MM.1S (cell line): ENCODE results near the gene TMED6.

Experiments used
- DNase-seq: peaks from one replicate; pipeline ENCODE4 v3.0.0-alpha.2; 2015
- H2AFZ ChIP-seq: fragments of 300-600 bp; sonication (generic); 2 replicates; pipeline ENCODE4 v1.6.0; 2016; ENCODE audit warnings: antibody characterized with exemption, low read length
- H3F3A ChIP-seq: fragments of 300-600 bp; sonication (generic); 2 replicates; pipeline ENCODE4 v1.6.1; 2016; ENCODE audit warnings: mild to moderate bottlenecking, antibody characterized with exemption, low read length, moderate library complexity, mixed read lengths; ENCODE audit not compliant: insufficient read depth
- H3K27ac ChIP-seq: fragments of 300-600 bp; sonication (generic); 2 replicates; pipeline ENCODE4 v1.5.1; 2016; ENCODE audit warnings: mild to moderate bottlenecking, low read length
- H3K27me3 ChIP-seq: fragments of 300-600 bp; sonication (generic); replicated peaks from 2 replicates; pipeline ENCODE4 v1.6.0; 2016; ENCODE audit warnings: low read length; ENCODE audit not compliant: insufficient read depth
- H3K36me3 ChIP-seq: fragments of 300-600 bp; sonication (generic); replicated peaks from 2 replicates; pipeline ENCODE4 v1.6.1; 2016; ENCODE audit warnings: mild to moderate bottlenecking, low read length, mixed read lengths; ENCODE audit not compliant: insufficient read depth
- H3K4me1 ChIP-seq: fragments of 300-600 bp; sonication (generic); 2 replicates; pipeline ENCODE4 v1.6.1; 2016; ENCODE audit warnings: low read length, mixed read lengths
- H3K4me2 ChIP-seq: fragments of 300-600 bp; sonication (generic); 2 replicates; pipeline ENCODE4 v1.6.0; 2016; ENCODE audit warnings: low read depth, low read length
- H3K4me3 ChIP-seq: fragments of 300-600 bp; sonication (generic); 2 replicates; pipeline ENCODE4 v1.5.1; 2016; ENCODE audit warnings: low read length, mixed read lengths
- H3K79me2 ChIP-seq: fragments of 300-600 bp; sonication (generic); 2 replicates; pipeline ENCODE4 v1.6.1; 2016; ENCODE audit warnings: mixed run types, low read length, mixed read lengths
- H3K9ac ChIP-seq: fragments of 300-600 bp; sonication (generic); 2 replicates; pipeline ENCODE4 v1.6.1; 2016; ENCODE audit warnings: low read length, mixed read lengths
- H3K9me2 ChIP-seq: fragments of 300-600 bp; sonication (generic); replicated peaks from 2 replicates; pipeline ENCODE4 v1.6.1; 2016; ENCODE audit warnings: mild to moderate bottlenecking, low read length, mixed read lengths; ENCODE audit not compliant: insufficient read depth
- H3K9me3 ChIP-seq: fragments of 300-600 bp; sonication (generic); replicated peaks from 2 replicates; pipeline ENCODE4 v1.6.1; 2016; ENCODE audit warnings: mild to moderate bottlenecking, low read length, mixed read lengths; ENCODE audit not compliant: insufficient read depth
- H4K20me1 ChIP-seq: fragments of 300-600 bp; sonication (generic); 2 replicates; pipeline ENCODE4 v1.6.1; 2016; ENCODE audit warnings: mild to moderate bottlenecking, low read length, moderate library complexity, mixed read lengths; ENCODE audit not compliant: insufficient read depth
- EZH2 ChIP-seq: fragments of 300-600 bp; sonication (generic); optimal IDR thresholded peaks from 2 replicates; pipeline ENCODE3; 2017; ENCODE audit warnings: low read depth, mild to moderate bottlenecking, antibody characterized with exemption, low read length, mixed read lengths
- EZH2phosphoT487 ChIP-seq: fragments of 300-600 bp; sonication (generic); IDR thresholded peaks from 2 replicates; pipeline ENCODE4 v1.6.1; 2018; ENCODE audit warnings: antibody characterized with exemption, low read length
- TF ChIP-seq, protein P1 (sequence below): fragments of 300-600 bp; sonication (generic); IDR thresholded peaks from 2 replicates; pipeline ENCODE4 v1.5.1; 2016; ENCODE audit warnings: antibody characterized with exemption, low read length, mixed read lengths

The TMED6 gene

DNA sequence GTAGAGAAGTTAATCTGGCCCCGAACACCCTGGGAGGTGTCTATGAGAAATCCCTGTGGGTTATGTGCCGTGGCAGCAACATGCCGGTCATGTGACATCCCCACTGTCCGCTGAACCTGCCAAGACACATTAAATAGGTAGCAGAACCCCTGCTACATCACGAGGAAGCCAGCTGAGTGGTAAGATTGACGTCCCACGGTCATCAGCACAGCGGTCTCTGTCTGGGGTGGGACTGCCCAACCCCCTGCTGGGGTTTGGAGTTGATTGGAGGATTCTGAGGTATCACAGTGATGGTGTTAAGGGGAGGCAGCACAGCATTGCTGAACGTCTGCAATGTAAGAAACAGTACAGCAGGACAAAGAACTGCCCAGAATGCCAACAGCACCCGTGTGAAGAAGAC, 2.0 kb downstream of the TMED6 start:
- Histone ChIP-seq H3K27me3 (no peaks in the 10 kb centered on the region), H3K9me3 (no peaks in the 10 kb centered on the region), H3K4me3 (no peak overlapping the region), H3K9me2 (no peaks in the 10 kb centered on the region), H2AFZ (no peak overlapping the region), H3K36me3 (no peaks in the 10 kb centered on the region), H3K9ac (no peak overlapping the region), H3K4me2 (no peak overlapping the region), H3K27ac (no peak overlapping the region), H3F3A (0 out of 2 replicates have a peak, but pooled peaks cover 5% of the 10 kb centered on the region), H4K20me1 (no peaks in the 10 kb centered on the region), H3K79me2 (no peaks in the 10 kb centered on the region), H3K4me1 (no peaks in the 10 kb centered on the region)
- TF ChIP-seq EZH2phosphoT487 (no peak), EZH2 (no peak)
- TF ChIP-seq, protein P1, sequence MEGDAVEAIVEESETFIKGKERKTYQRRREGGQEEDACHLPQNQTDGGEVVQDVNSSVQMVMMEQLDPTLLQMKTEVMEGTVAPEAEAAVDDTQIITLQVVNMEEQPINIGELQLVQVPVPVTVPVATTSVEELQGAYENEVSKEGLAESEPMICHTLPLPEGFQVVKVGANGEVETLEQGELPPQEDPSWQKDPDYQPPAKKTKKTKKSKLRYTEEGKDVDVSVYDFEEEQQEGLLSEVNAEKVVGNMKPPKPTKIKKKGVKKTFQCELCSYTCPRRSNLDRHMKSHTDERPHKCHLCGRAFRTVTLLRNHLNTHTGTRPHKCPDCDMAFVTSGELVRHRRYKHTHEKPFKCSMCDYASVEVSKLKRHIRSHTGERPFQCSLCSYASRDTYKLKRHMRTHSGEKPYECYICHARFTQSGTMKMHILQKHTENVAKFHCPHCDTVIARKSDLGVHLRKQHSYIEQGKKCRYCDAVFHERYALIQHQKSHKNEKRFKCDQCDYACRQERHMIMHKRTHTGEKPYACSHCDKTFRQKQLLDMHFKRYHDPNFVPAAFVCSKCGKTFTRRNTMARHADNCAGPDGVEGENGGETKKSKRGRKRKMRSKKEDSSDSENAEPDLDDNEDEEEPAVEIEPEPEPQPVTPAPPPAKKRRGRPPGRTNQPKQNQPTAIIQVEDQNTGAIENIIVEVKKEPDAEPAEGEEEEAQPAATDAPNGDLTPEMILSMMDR = no peak
- no peak for DNase-seq

DNA sequence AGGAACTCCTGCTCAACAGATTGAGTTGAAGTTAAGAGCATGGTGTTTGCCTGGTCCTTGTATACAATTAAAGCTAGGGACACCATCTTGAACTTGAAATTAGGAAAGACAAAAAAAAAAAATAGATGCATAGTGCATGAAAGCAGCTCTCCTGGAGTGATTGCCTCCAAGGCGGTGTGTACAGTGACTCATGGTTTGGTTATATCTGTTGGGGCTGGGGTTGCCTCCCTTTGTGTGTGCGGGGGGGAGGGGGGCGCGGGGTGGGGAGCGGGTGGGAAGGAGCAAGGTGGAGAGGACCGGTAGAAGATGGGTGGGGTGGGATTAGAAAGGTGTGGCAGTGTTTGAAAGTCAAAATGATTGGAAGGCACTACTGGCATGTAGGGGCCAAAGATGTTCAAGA, 3.4 kb downstream of the TMED6 start:
- TF ChIP-seq, protein P1 = no peak
- no peak for TF ChIP-seq EZH2phosphoT487
- no peak for TF ChIP-seq EZH2
- Histone ChIP-seq H3K9me2 (no peaks in the 10 kb centered on the region), H2AFZ (no peak overlapping the region), H3K4me1 (no peaks in the 10 kb centered on the region), H3K79me2 (0 out of 2 replicates have a peak, but pooled peaks cover 4% of the 10 kb centered on the region), H3F3A (0 out of 2 replicates have a peak, but pooled peaks cover 5% of the 10 kb centered on the region), H3K4me3 (no peak overlapping the region), H3K9me3 (no peaks in the 10 kb centered on the region), H3K36me3 (no peaks in the 10 kb centered on the region), H3K4me2 (no peak overlapping the region), H3K27ac (no peak overlapping the region), H3K9ac (no peak overlapping the region), H3K27me3 (no peaks in the 10 kb centered on the region), H4K20me1 (no peaks in the 10 kb centered on the region)
- no peak for DNase-seq

DNA sequence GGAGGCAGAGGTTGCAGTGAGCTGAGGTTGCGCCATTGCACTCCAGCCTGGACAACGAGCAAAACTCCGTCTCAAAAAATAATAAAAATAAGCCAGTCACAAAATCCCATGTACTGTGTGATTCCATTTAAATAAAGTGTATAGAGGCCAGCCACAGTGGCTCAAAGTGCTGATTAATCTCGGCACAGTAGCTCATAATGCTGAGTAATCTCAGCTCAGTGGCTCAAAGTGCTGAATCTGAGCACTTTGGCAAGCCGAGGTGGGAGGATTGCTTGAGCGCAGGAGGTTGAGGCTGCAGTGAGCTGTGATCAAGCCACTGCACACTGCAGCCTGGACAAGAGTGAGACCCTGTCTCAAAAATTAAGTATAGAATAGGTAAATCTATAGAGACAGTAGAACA, 4.9 kb downstream of the TMED6 start:
- Histone ChIP-seq H3K9ac (no peak overlapping the region), H3K4me1 (no peaks in the 10 kb centered on the region), H3K36me3 (no peaks in the 10 kb centered on the region; the same call in 1 of the 2 replicates), H4K20me1 (no peaks in the 10 kb centered on the region), H3K4me3 (no peak overlapping the region), H3F3A (0 out of 2 replicates have a peak, but pooled peaks cover 5% of the 10 kb centered on the region), H3K27ac (no peak overlapping the region), H3K27me3 (no peaks in the 10 kb centered on the region), H3K79me2 (peaks cover 10% of the 10 kb centered on the region), H3K9me3 (no peaks in the 10 kb centered on the region), H3K9me2 (no peaks in the 10 kb centered on the region), H3K4me2 (no peak overlapping the region), H2AFZ (no peak overlapping the region)
- no peak for TF ChIP-seq EZH2phosphoT487
- TF ChIP-seq, protein P1 = no peak
- no peak for TF ChIP-seq EZH2
- DNase-seq = no peak
